H1 (cell line): ENCODE results near the gene STYXL1.

Experiments used
- KDM1A ChIP-seq: fragments of 200-600, 300-600 bp; sonication (generic); IDR thresholded peaks from 2 replicates; pipeline ENCODE4 v1.7.1; 2016; ENCODE audit warnings: mild to moderate bottlenecking, low read length, borderline replicate concordance
- POLR2A ChIP-seq, 2 experiments: IDR thresholded peaks; 1 replicate in 1 of 2; 2 replicates in 1 of 2; pipeline ENCODE4 v1.6.1; 2011; ENCODE audit warnings: low read depth in 2 of 2, low read length in 2 of 2, mild to moderate bottlenecking in 2 of 2; ENCODE audit errors: control extremely low read depth in 1 of 2

DNA sequence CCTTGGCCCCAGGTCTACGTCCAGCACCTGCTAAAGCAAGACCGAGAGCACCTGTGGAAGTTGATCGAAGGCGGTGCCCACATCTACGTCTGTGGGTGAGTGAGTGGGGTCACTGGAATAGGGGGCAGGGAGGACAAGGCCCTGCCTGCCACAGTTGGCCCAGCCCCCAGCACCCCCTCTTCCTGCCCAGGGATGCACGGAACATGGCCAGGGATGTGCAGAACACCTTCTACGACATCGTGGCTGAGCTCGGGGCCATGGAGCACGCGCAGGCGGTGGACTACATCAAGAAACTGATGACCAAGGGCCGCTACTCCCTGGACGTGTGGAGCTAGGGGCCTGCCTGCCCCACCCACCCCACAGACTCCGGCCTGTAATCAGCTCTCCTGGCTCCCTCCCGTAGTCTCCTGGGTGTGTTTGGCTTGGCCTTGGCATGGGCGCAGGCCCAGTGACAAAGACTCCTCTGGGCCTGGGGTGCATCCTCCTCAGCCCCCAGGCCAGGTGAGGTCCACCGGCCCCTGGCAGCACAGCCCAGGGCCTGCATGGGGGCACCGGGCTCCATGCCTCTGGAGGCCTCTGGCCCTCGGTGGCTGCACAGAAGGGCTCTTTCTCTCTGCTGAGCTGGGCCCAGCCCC lies 61.5 kb downstream of the STYXL1 start:
- TF ChIP-seq POLR2A (IDR thresholded peaks at IDR 0.05; ENCODE audit: control extremely low read depth in 1 of 2, low read depth in 2 of 2, low read length in 2 of 2) (no peak), KDM1A (no peak)
